Measurements from ENCODE around the gene BCL7A. TPM values are rescaled to one million over a fixed set of nuclear protein-coding genes. Genes with fewer than 3 reads are reported as not detected.
A peak's percentile ranks its signal among the peaks of the same experiment; 100 is the strongest.

BCL7A gene
- polyA plus RNA-seq, 3 donors = 0.34 to 0.79 (median 0.56) TPM

- intact Hi-C loops (cut with micrococcal nuclease) = no loop called here
- Histone ChIP-seq H3K4me3 (replicated peaks in 1 of 3; ENCODE audit: low read depth in 2 of 3, low read length in 3 of 3) (no peak overlapping the region), H2AFZ (ENCODE audit: insufficient read depth, low read depth, low read length, poor library complexity, severe bottlenecking) (no peak overlapping the region), H3K4me2 (replicated peaks; ENCODE audit: extremely low read depth, low read length, poor library complexity, severe bottlenecking) (no peak overlapping the region), H3K36me3 (replicated peaks in 1 of 2; ENCODE audit: control insufficient read depth in 1 of 2, insufficient read depth in 2 of 2, low read length in 2 of 2) (no peaks in the 10 kb centered on the region), H3K79me2 (ENCODE audit: insufficient read depth, low read length) (no peaks in the 10 kb centered on the region), H4K20me1 (ENCODE audit: insufficient read depth, low read length) (no peaks in the 10 kb centered on the region), H3K9ac (ENCODE audit: insufficient read depth, low read length, poor library complexity, severe bottlenecking) (no peak overlapping the region), H3K27ac (ENCODE audit: low read depth in 1 of 2, low read length in 2 of 2) (no peak overlapping the region), H3K27me3 (ENCODE audit: control insufficient read depth in 2 of 2, insufficient read depth in 2 of 2, low read length in 2 of 2) (peaks cover 0 to 18% of the 10 kb centered on the region in 2 donors), H3K9me3 (replicated peaks in 1 of 2; ENCODE audit: control insufficient read depth in 1 of 2, insufficient read depth in 1 of 2, low read length in 2 of 2) (peaks cover 0 to 4% of the 10 kb centered on the region in 2 donors), H3K4me1 (ENCODE audit: control insufficient read depth in 1 of 2, insufficient read depth in 2 of 2, low read length in 2 of 2) (peaks cover 0 to 4% of the 10 kb centered on the region in 2 donors)
- H3K36me3 Mint-ChIP-seq = no peaks in the 10 kb centered on the region
- H3K4me1 Mint-ChIP-seq = peaks cover 12% of the 10 kb centered on the region
- H3K9me3 Mint-ChIP-seq = peaks cover 0 to 12% (median 6%) of the 10 kb centered on the region in 7 donors
- peaks cover 14 to 30% (median 21%) of the 10 kb centered on the region in 3 donors for H3K27me3 Mint-ChIP-seq (ENCODE audit: low read depth in 3 of 3)
- DNase-seq = no peak
- no peak for TF ChIP-seq CTCF (IDR thresholded peaks at IDR 0.05)
- peak overlapping the region in 2 of 7 donors; percentile 28 to 68 for H3K27ac Mint-ChIP-seq
- WGBS (ENCODE audit: insufficient coverage) = 99% methylated on average over 7 of the region's 17 CpGs
- H3K4me3 Mint-ChIP-seq = peak overlapping the region in 1 of 2 donors; percentile 15
Observed at GRCh38 chr12:122001466-122002209, 20.0 kb upstream of the BCL7A start.

- Mint-ChIP-seq H3K27ac (peak overlapping the region in 1 of 7 donors; percentile 17), H3K4me3 (no peak overlapping the region), H3K4me1 (peaks cover 14% of the 10 kb centered on the region), H3K36me3 (no peaks in the 10 kb centered on the region), H3K27me3 (ENCODE audit: low read depth in 3 of 3) (peaks cover 13 to 27% (median 21%) of the 10 kb centered on the region in 3 donors), H3K9me3 (peaks cover 0 to 8% (median 6%) of the 10 kb centered on the region in 7 donors)
- no peak overlapping the region for H3K27ac ChIP-seq (ENCODE audit: low read depth in 1 of 2, low read length in 2 of 2)
- H3K4me3 ChIP-seq (replicated peaks in 1 of 3; ENCODE audit: low read depth in 2 of 3, low read length in 3 of 3) = no peak overlapping the region
- H3K9ac ChIP-seq (ENCODE audit: insufficient read depth, low read length, poor library complexity, severe bottlenecking) = no peak overlapping the region
- H4K20me1 ChIP-seq (ENCODE audit: insufficient read depth, low read length) = no peaks in the 10 kb centered on the region
- no peak for DNase-seq
- H3K79me2 ChIP-seq (ENCODE audit: insufficient read depth, low read length) = no peaks in the 10 kb centered on the region
- H3K4me2 ChIP-seq (replicated peaks; ENCODE audit: extremely low read depth, low read length, poor library complexity, severe bottlenecking) = no peak overlapping the region
- peak overlapping the region; percentile 59 for H2AFZ ChIP-seq (ENCODE audit: insufficient read depth, low read depth, low read length, poor library complexity, severe bottlenecking)
- WGBS (ENCODE audit: insufficient coverage) = 39% methylated on average over 16 of the region's 28 CpGs
- TF ChIP-seq CTCF (IDR thresholded peaks at IDR 0.05) = no peak
- no peaks in the 10 kb centered on the region for H3K36me3 ChIP-seq (replicated peaks in 1 of 2; ENCODE audit: control insufficient read depth in 1 of 2, insufficient read depth in 2 of 2, low read length in 2 of 2)
- peaks cover 0 to 4% of the 10 kb centered on the region in 2 donors for H3K4me1 ChIP-seq (ENCODE audit: control insufficient read depth in 1 of 2, insufficient read depth in 2 of 2, low read length in 2 of 2)
- H3K9me3 ChIP-seq (replicated peaks in 1 of 2; ENCODE audit: control insufficient read depth in 1 of 2, insufficient read depth in 1 of 2, low read length in 2 of 2) = peaks cover 0 to 4% of the 10 kb centered on the region in 2 donors
- intact Hi-C loops (cut with micrococcal nuclease) = no loop called here
- peaks cover 0 to 18% of the 10 kb centered on the region in 2 donors for H3K27me3 ChIP-seq (ENCODE audit: control insufficient read depth in 2 of 2, insufficient read depth in 2 of 2, low read length in 2 of 2)
Observed at GRCh38 chr12:122003651-122004611, 17.8 kb upstream of the BCL7A start.

Data from CD14-positive monocyte (primary cell).